Measurements from ENCODE around the gene PRSS36. TPM values are rescaled to one million over a fixed set of nuclear protein-coding genes. Genes with fewer than 3 reads are reported as not detected.

PRSS36 gene
- total and polyA plus RNA-seq, 9 of the 15 experiments (the other 6 are each of a cell fraction or from before 2014, with no cell fraction given) = 0.09 to 1.2 (median 0.54) TPM; not detected in 2

DNA sequence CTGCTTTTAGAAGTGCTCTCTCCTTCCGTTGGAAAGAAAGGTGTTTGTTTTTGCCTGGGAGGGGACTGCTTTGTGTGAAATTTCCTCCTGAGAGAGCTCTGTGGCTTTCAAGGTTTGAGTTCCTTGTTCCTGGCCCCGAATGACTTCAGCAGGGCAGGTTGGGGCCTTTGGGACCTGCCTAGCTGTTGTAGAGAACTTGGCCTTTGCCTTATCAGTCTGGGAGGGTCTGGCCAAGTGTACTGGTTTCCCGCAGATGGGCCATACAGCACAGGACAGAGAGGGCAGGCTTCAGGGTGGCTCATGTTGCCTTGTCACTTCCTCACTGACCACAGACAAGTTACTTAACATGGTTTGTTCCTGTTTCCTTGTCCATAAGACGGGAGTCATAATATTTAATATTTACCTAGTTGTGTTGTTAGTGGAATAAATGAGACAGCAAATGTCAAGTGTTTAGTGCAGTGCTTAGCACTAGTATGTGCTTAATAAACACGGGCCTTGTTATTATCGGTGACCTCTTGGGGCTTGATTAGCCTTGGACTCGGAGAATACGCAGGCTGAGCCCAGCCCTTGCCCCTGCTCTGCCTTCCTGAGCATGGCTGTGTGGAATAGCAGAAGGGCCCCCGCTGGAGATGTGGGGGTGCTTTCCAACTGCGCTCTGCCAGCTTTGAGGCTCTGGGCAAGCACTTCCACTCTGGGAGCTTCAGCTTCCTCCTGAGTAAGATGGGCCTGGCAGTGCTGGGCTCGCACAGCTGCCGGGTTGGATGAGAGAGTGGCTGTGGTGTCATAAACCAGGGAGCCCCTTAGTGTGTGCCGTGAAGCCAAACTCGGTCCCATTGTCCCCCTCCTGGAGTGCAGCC lies 20.9 kb downstream of the PRSS36 start (continued):
- TF ChIP-seq, protein P1, sequence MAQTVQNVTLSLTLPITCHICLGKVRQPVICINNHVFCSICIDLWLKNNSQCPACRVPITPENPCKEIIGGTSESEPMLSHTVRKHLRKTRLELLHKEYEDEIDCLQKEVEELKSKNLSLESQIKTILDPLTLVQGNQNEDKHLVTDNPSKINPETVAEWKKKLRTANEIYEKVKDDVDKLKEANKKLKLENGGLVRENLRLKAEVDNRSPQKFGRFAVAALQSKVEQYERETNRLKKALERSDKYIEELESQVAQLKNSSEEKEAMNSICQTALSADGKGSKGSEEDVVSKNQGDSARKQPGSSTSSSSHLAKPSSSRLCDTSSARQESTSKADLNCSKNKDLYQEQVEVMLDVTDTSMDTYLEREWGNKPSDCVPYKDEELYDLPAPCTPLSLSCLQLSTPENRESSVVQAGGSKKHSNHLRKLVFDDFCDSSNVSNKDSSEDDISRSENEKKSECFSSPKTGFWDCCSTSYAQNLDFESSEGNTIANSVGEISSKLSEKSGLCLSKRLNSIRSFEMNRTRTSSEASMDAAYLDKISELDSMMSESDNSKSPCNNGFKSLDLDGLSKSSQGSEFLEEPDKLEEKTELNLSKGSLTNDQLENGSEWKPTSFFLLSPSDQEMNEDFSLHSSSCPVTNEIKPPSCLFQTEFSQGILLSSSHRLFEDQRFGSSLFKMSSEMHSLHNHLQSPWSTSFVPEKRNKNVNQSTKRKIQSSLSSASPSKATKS (CRISPR knock-in tag; IDR thresholded peaks at IDR 0.05) = no peak
- TF ChIP-seq NCOR1 (IDR thresholded peaks at IDR 0.05) (peak; percentile 45; the same call in 1 of the 2 replicates), FOXA3 (CRISPR knock-in tag; conservative IDR thresholded peaks at IDR 0.05 in 1 of 2, IDR thresholded peaks at IDR 0.05 in 1 of 2) (peak in 1 of 2 experiments; percentile 51; a peak in 1 of 4 replicates), ZNF316 (IDR thresholded peaks at IDR 0.05) (no peak), HMGN3 (IDR thresholded peaks at IDR 0.05; ENCODE audit: borderline replicate concordance, extremely low read depth, insufficient read length, low read depth, low read length) (no peak), NFXL1 (CRISPR knock-in tag; IDR thresholded peaks at IDR 0.05) (no peak)
- TF ChIP-seq, protein P2, sequence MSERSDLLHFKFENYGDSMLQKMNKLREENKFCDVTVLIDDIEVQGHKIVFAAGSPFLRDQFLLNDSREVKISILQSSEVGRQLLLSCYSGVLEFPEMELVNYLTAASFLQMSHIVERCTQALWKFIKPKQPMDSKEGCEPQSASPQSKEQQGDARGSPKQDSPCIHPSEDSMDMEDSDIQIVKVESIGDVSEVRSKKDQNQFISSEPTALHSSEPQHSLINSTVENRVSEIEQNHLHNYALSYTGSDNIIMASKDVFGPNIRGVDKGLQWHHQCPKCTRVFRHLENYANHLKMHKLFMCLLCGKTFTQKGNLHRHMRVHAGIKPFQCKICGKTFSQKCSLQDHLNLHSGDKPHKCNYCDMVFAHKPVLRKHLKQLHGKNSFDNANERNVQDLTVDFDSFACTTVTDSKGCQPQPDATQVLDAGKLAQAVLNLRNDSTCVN (CRISPR knock-in tag; IDR thresholded peaks at IDR 0.05) = no peak
- TF ChIP-seq, protein P3, sequence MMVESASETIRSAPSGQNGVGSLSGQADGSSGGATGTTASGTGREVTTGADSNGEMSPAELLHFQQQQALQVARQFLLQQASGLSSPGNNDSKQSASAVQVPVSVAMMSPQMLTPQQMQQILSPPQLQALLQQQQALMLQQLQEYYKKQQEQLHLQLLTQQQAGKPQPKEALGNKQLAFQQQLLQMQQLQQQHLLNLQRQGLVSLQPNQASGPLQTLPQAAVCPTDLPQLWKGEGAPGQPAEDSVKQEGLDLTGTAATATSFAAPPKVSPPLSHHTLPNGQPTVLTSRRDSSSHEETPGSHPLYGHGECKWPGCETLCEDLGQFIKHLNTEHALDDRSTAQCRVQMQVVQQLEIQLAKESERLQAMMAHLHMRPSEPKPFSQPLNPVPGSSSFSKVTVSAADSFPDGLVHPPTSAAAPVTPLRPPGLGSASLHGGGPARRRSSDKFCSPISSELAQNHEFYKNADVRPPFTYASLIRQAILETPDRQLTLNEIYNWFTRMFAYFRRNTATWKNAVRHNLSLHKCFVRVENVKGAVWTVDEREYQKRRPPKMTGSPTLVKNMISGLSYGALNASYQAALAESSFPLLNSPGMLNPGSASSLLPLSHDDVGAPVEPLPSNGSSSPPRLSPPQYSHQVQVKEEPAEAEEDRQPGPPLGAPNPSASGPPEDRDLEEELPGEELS (CRISPR knock-in tag; IDR thresholded peaks at IDR 0.05; ENCODE audit: borderline replicate concordance) = no peak
- TF ChIP-seq, protein P4, sequence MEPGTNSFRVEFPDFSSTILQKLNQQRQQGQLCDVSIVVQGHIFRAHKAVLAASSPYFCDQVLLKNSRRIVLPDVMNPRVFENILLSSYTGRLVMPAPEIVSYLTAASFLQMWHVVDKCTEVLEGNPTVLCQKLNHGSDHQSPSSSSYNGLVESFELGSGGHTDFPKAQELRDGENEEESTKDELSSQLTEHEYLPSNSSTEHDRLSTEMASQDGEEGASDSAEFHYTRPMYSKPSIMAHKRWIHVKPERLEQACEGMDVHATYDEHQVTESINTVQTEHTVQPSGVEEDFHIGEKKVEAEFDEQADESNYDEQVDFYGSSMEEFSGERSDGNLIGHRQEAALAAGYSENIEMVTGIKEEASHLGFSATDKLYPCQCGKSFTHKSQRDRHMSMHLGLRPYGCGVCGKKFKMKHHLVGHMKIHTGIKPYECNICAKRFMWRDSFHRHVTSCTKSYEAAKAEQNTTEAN (CRISPR knock-in tag; IDR thresholded peaks at IDR 0.05) = no peak
- TF ChIP-seq, protein P5, sequence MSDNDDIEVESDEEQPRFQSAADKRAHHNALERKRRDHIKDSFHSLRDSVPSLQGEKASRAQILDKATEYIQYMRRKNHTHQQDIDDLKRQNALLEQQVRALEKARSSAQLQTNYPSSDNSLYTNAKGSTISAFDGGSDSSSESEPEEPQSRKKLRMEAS (CRISPR knock-in tag; IDR thresholded peaks at IDR 0.05) = peak; percentile 87
- TF ChIP-seq, protein P6, sequence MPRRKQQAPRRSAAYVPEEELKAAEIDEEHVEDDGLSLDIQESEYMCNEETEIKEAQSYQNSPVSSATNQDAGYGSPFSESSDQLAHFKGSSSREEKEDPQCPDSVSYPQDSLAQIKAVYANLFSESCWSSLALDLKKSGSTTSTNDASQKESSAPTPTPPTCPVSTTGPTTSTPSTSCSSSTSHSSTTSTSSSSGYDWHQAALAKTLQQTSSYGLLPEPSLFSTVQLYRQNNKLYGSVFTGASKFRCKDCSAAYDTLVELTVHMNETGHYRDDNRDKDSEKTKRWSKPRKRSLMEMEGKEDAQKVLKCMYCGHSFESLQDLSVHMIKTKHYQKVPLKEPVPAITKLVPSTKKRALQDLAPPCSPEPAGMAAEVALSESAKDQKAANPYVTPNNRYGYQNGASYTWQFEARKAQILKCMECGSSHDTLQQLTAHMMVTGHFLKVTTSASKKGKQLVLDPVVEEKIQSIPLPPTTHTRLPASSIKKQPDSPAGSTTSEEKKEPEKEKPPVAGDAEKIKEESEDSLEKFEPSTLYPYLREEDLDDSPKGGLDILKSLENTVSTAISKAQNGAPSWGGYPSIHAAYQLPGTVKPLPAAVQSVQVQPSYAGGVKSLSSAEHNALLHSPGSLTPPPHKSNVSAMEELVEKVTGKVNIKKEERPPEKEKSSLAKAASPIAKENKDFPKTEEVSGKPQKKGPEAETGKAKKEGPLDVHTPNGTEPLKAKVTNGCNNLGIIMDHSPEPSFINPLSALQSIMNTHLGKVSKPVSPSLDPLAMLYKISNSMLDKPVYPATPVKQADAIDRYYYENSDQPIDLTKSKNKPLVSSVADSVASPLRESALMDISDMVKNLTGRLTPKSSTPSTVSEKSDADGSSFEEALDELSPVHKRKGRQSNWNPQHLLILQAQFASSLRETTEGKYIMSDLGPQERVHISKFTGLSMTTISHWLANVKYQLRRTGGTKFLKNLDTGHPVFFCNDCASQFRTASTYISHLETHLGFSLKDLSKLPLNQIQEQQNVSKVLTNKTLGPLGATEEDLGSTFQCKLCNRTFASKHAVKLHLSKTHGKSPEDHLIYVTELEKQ (CRISPR knock-in tag; IDR thresholded peaks at IDR 0.05) = no peak
- TF ChIP-seq, protein P7, sequence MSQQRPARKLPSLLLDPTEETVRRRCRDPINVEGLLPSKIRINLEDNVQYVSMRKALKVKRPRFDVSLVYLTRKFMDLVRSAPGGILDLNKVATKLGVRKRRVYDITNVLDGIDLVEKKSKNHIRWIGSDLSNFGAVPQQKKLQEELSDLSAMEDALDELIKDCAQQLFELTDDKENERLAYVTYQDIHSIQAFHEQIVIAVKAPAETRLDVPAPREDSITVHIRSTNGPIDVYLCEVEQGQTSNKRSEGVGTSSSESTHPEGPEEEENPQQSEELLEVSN (IDR thresholded peaks at IDR 0.05; ENCODE audit: borderline replicate concordance in 1 of 2, extremely low read depth in 1 of 2, insufficient read depth in 1 of 2, insufficient read length in 1 of 2, low read depth in 1 of 2, low read length in 1 of 2, poor library complexity in 1 of 2, severe bottlenecking in 1 of 2) = peak in 1 of 2 experiments; percentile 21

Data from K562 (cell line).